ENCODE measurements around the gene REPS1. TPM values are rescaled to one million over a fixed set of nuclear protein-coding genes. Genes with fewer than 3 reads are reported as not detected.

REPS1 gene
- total RNA-seq, 1 experiment from 2014 or later, result 55.1 TPM

- TF ChIP-seq CDX4 (CRISPR knock-in tag; IDR thresholded peaks at IDR 0.05; ENCODE audit: borderline replicate concordance) (no peak), CTCF (IDR thresholded peaks at IDR 0.05) (no peak), USF1 (CRISPR knock-in tag; IDR thresholded peaks at IDR 0.05) (no peak), SMAD4 (CRISPR knock-in tag; IDR thresholded peaks at IDR 0.05) (no peak), PREB (CRISPR knock-in tag; IDR thresholded peaks at IDR 0.05; ENCODE audit: borderline replicate concordance) (no peak), ZNF317 (CRISPR knock-in tag; IDR thresholded peaks at IDR 0.05; ENCODE audit: borderline replicate concordance, low read depth) (no peak), PRDM15 (CRISPR knock-in tag; IDR thresholded peaks at IDR 0.05) (no peak), IRF1 (CRISPR knock-in tag; IDR thresholded peaks at IDR 0.05) (no peak), ZNF532 (CRISPR knock-in tag; IDR thresholded peaks at IDR 0.05; ENCODE audit: borderline replicate concordance) (no peak)
Observed at GRCh38 chr6:138914701-138915100, 73.4 kb downstream of the REPS1 start (continued).

GRCh38 chr6:138912308-138912707, 75.7 kb downstream of the REPS1 start:
- Mint-ChIP-seq H3K27ac (no peak overlapping the region), H3K9me3 (no peaks in the 10 kb centered on the region), H3K4me3 (no peak overlapping the region), H3K36me3 (peaks cover 64% of the 10 kb centered on the region), H3K4me1 (no peaks in the 10 kb centered on the region), H3K27me3 (ENCODE audit: low read depth) (no peaks in the 10 kb centered on the region)
- DNase-seq (ENCODE audit: low spot score) (no peak), ATAC-seq (no peak)
- POLR2A ChIA-PET, result no interaction called here
- TF ChIP-seq ZNF671 (CRISPR knock-in tag; IDR thresholded peaks at IDR 0.05) (no peak), ESRRA (CRISPR knock-in tag; IDR thresholded peaks at IDR 0.05; ENCODE audit: borderline replicate concordance) (no peak), TEAD4 (CRISPR knock-in tag; IDR thresholded peaks at IDR 0.05) (no peak), MYBL2 (CRISPR knock-in tag; IDR thresholded peaks at IDR 0.05) (no peak), ELF4 (CRISPR knock-in tag; IDR thresholded peaks at IDR 0.05; ENCODE audit: low read depth) (no peak), IRF1 (CRISPR knock-in tag; IDR thresholded peaks at IDR 0.05) (no peak), USF2 (CRISPR knock-in tag; IDR thresholded peaks at IDR 0.05) (no peak), ZBTB21 (CRISPR knock-in tag; IDR thresholded peaks at IDR 0.05; ENCODE audit: borderline replicate concordance) (no peak), SMAD3 (CRISPR knock-in tag; IDR thresholded peaks at IDR 0.05; ENCODE audit: borderline replicate concordance) (no peak), GRHL2 (CRISPR knock-in tag; IDR thresholded peaks at IDR 0.05; ENCODE audit: insufficient replicate concordance, severe bottlenecking) (no peak), KAT7 (CRISPR knock-in tag; IDR thresholded peaks at IDR 0.05; ENCODE audit: borderline replicate concordance) (no peak), MXD4 (CRISPR knock-in tag; IDR thresholded peaks at IDR 0.05; ENCODE audit: borderline replicate concordance) (no peak)
- CTCF ChIA-PET, result no interaction called here
